IMR-90 (cell line): ENCODE results near the gene GSG1L.

Experiments
- POLR2A ChIP-seq: IDR thresholded peaks from 2 replicates; pipeline ENCODE4 v1.6.1; 2012; ENCODE audit warnings: mild to moderate bottlenecking, low read depth, low read length
- TF ChIP-seq, protein P1 (sequence below): conservative IDR thresholded peaks from 2 replicates; pipeline ENCODE4 v1.5.1; 2012; ENCODE audit warnings: mild to moderate bottlenecking, low read depth, low read length, improper control_type of control experiment

DNA sequence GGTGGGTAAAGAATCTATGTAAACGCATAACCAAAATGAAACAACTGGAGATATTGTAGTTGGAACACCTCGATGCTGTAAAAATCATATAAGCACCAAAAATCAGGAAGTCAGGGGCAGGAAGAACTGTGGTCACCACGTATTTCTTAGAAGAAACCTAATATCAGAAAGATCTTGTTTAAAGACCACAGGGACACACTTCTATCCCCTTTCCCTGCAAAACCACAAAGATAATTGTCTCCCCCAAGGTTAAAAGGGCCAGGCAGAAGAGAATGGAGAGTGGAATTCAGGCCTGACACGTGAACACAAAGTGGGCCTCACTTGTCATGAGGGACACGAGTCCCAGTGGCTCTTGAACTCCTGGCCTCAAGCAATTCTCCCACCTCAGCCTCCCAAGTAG, 68.1 kb downstream of the GSG1L start:
- TF ChIP-seq POLR2A: no peak
- TF ChIP-seq, protein P1, sequence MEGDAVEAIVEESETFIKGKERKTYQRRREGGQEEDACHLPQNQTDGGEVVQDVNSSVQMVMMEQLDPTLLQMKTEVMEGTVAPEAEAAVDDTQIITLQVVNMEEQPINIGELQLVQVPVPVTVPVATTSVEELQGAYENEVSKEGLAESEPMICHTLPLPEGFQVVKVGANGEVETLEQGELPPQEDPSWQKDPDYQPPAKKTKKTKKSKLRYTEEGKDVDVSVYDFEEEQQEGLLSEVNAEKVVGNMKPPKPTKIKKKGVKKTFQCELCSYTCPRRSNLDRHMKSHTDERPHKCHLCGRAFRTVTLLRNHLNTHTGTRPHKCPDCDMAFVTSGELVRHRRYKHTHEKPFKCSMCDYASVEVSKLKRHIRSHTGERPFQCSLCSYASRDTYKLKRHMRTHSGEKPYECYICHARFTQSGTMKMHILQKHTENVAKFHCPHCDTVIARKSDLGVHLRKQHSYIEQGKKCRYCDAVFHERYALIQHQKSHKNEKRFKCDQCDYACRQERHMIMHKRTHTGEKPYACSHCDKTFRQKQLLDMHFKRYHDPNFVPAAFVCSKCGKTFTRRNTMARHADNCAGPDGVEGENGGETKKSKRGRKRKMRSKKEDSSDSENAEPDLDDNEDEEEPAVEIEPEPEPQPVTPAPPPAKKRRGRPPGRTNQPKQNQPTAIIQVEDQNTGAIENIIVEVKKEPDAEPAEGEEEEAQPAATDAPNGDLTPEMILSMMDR: no peak
